OCI-LY1 (cell line): ENCODE measurements around the gene KRTAP10-10.

Experiments used
- H2AFZ ChIP-seq: fragments of 200-600 bp; sonication (generic), shearing (Covaris generic); 2 replicates; pipeline ENCODE4 v1.6.0; 2014; ENCODE audit warnings: antibody characterized with exemption, mild to moderate bottlenecking, low read length
- H3F3A ChIP-seq: fragments of 200-600 bp; sonication (generic), shearing (Covaris generic); 2 replicates; pipeline ENCODE4 v1.6.0; 2014; ENCODE audit warnings: mild to moderate bottlenecking, antibody characterized with exemption, low read length, moderate library complexity; ENCODE audit not compliant: insufficient read depth
- H3K27ac ChIP-seq: fragments of 200-600 bp; sonication (generic); 2 replicates; pipeline ENCODE4 v1.5.1; 2014; ENCODE audit warnings: low read length, mixed run types, mild to moderate bottlenecking, low read depth; ENCODE audit not compliant: poor library complexity, severe bottlenecking
- H3K27me3 ChIP-seq: fragments of 200-600 bp; sonication (generic); 2 replicates; pipeline ENCODE4 v1.6.0; 2014; ENCODE audit warnings: antibody characterized with exemption, mild to moderate bottlenecking, low read length, moderate library complexity; ENCODE audit not compliant: insufficient read depth
- H3K36me3 ChIP-seq: fragments of 200-600 bp; sonication (generic); 2 replicates; pipeline ENCODE4 v1.6.1; 2014; ENCODE audit warnings: mild to moderate bottlenecking, antibody characterized with exemption, low read length, moderate library complexity, mixed read lengths; ENCODE audit not compliant: insufficient read depth
- H3K4me1 ChIP-seq: fragments of 200-600 bp; sonication (generic); 2 replicates; pipeline ENCODE4 v1.5.1; 2014; ENCODE audit warnings: mild to moderate bottlenecking, low read length, moderate library complexity; ENCODE audit not compliant: insufficient read depth, severe bottlenecking
- H3K4me2 ChIP-seq: fragments of 200-600 bp; sonication (generic), shearing (Covaris generic); 2 replicates; pipeline ENCODE4 v1.6.1; 2014; ENCODE audit warnings: low read length
- H3K4me3 ChIP-seq: fragments of 200-600 bp; sonication (generic); 2 replicates; pipeline ENCODE4 v1.5.1; 2014; ENCODE audit warnings: low read length, low read depth, mild to moderate bottlenecking, mixed read lengths; ENCODE audit not compliant: poor library complexity, severe bottlenecking
- H3K79me2 ChIP-seq: fragments of 200-600 bp; shearing (Covaris generic); 2 replicates; pipeline ENCODE4 v1.6.1; 2016; ENCODE audit warnings: mixed run types, low read length, mixed read lengths; ENCODE audit not compliant: insufficient read depth
- H3K9ac ChIP-seq: fragments of 200-600 bp; sonication (generic), shearing (Covaris generic); 2 replicates; pipeline ENCODE4 v1.6.1; 2014; ENCODE audit warnings: mild to moderate bottlenecking, low read length, mixed read lengths
- H3K9me2 ChIP-seq: fragments of 200-600 bp; sonication (generic), shearing (Covaris generic); 2 replicates; pipeline ENCODE4 v1.6.1; 2014; ENCODE audit warnings: low read depth, mild to moderate bottlenecking, low read length, mixed read lengths
- H3K9me3 ChIP-seq: fragments of 200-600 bp; shearing (Covaris generic); 2 replicates; pipeline ENCODE4 v1.6.1; 2014; ENCODE audit warnings: low read length, mixed read lengths
- H4K20me1 ChIP-seq: fragments of 200-600 bp; sonication (generic), shearing (Covaris generic); 2 replicates; pipeline ENCODE4 v1.6.0; 2016; ENCODE audit warnings: mild to moderate bottlenecking, low read length; ENCODE audit not compliant: insufficient read depth
- EZH2 ChIP-seq: fragments of 200-600 bp; sonication (generic), shearing (Covaris generic); IDR thresholded peaks from 2 replicates; pipeline ENCODE4 v1.8.0; 2017; ENCODE audit warnings: borderline replicate concordance, mixed run types, mild to moderate bottlenecking, antibody characterized with exemption, low read length, moderate library complexity, mixed read lengths
- TF ChIP-seq, protein P1 (sequence below): fragments of 200-600 bp; sonication (generic), shearing (Covaris generic); IDR thresholded peaks from 2 replicates; pipeline ENCODE4 v1.5.1; 2017; ENCODE audit warnings: mild to moderate bottlenecking, antibody characterized with exemption, low read length, moderate library complexity, mixed read lengths

KRTAP10-10 gene

DNA sequence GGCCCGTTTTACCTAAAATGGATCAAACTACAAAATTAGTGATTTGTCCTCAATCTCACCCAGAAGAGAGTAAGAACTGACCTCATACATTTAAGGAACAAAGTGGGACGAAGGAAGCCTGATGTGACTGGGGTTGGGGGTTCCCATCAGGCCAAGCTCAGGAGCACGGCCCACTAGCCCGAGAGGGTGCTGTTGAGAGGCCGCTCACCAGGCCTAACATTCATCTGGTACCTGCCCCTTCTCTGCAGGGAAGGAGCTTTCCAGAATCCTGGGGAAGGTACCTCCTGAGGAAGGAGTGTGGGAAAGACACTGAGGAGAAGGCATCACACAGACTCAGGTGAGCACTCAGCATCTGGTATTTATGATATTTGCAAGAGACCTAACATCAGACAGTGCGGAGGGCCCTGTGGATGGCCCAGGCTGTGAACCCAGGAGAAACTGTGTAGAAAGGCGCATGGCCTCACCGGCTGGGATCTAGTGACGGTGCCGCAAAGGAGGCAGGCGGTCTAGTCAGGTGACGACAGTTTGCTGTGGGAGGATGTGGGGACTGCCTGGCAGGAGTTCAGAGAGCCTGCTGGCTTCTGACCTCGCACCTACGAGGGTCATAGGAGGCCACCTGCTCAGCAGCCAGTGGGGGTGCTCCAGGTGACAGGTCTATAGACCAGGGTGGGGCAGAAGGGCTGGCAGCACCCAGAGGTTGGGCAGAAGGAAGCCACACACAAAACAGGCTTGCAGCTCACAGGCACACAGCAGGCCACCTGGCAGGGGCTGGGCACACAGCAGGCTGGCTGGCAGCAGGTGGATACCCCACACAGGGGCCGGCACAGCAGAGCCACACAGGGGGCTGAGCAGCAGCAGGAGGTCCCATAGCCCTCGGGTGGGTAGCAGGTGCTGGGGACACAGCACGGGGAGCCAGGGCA is 16.8 kb downstream of the KRTAP10-10 start:
- Histone ChIP-seq H3K4me2 (no peak overlapping the region), H3K36me3 (no peaks in the 10 kb centered on the region; the same call in 1 of the 2 replicates), H3K9me2 (no peaks in the 10 kb centered on the region), H2AFZ (no peak overlapping the region), H3K27me3 (peaks cover 12% of the 10 kb centered on the region; the same call in 1 of the 2 replicates), H3K79me2 (no peaks in the 10 kb centered on the region), H3K4me3 (no peak overlapping the region), H4K20me1 (no peaks in the 10 kb centered on the region), H3K9ac (no peak overlapping the region), H3F3A (no peaks in the 10 kb centered on the region), H3K27ac (no peak overlapping the region), H3K4me1 (no peaks in the 10 kb centered on the region), H3K9me3 (0 out of 2 replicates have a peak, but pooled peaks cover 2% of the 10 kb centered on the region)
- TF ChIP-seq EZH2: no peak

DNA sequence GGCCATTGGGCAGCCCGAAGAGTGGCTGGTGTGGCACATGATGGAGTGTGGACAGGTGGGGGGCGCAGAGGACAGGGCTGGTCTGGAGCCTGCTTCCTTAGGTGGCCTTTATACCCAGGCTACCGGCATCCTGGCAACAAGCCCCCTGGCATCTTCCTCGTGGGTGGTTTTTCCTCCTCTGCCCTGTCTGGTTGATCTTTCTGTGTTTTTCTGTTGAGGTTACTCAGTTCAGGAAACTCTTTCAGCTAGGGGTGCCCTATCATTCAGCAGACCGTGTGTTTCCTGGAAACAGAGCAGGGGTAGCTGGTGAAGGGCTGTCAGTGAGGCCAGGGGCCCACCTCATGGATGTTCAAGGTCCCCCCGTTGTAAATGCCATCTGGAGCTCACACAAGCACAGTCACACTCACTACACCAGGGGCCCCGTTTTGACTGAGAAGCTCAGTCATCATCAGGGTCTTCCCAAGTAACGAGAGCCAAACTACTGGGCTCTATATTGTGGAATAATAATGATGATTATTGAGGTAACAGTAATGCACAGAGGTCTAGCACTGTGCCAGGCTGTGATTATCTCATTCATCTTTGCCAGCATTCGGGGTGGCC is 17.5 kb downstream of the KRTAP10-10 start, which contains the start of gene KRTAP12-4:
Gene KRTAP12-4, minus strand, starts transcription at position 84 of the 600 bp plus-strand sequence. Its CDS starts 45 bp downstream, at position 39.
- Histone ChIP-seq H3K79me2 (no peaks in the 10 kb centered on the region), H2AFZ (no peak within 1 kb of the TSS), H3K36me3 (no peaks in the 10 kb centered on the region; the same call in 1 of the 2 replicates), H3K4me2 (no peak within 1 kb of the TSS), H3K9me3 (0 out of 2 replicates have a peak, but pooled peaks cover 2% of the 10 kb centered on the region), H3K9ac (no peak within 1 kb of the TSS), H3K27ac (no peak within 1 kb of the TSS), H3K4me3 (no peak within 1 kb of the TSS), H4K20me1 (no peaks in the 10 kb centered on the region), H3K27me3 (peaks cover 12% of the 10 kb centered on the region; the same call in 1 of the 2 replicates), H3K4me1 (no peaks in the 10 kb centered on the region), H3K9me2 (no peaks in the 10 kb centered on the region), H3F3A (no peaks in the 10 kb centered on the region)
- TF ChIP-seq EZH2: no peak
- TF ChIP-seq, protein P1, sequence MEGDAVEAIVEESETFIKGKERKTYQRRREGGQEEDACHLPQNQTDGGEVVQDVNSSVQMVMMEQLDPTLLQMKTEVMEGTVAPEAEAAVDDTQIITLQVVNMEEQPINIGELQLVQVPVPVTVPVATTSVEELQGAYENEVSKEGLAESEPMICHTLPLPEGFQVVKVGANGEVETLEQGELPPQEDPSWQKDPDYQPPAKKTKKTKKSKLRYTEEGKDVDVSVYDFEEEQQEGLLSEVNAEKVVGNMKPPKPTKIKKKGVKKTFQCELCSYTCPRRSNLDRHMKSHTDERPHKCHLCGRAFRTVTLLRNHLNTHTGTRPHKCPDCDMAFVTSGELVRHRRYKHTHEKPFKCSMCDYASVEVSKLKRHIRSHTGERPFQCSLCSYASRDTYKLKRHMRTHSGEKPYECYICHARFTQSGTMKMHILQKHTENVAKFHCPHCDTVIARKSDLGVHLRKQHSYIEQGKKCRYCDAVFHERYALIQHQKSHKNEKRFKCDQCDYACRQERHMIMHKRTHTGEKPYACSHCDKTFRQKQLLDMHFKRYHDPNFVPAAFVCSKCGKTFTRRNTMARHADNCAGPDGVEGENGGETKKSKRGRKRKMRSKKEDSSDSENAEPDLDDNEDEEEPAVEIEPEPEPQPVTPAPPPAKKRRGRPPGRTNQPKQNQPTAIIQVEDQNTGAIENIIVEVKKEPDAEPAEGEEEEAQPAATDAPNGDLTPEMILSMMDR: no peak

- H3K4me2 ChIP-seq: no peak overlapping the region
- 0 out of 2 replicates have a peak, but pooled peaks cover 2% of the 10 kb centered on the region for H3K9me3 ChIP-seq
- no peaks in the 10 kb centered on the region for H3F3A ChIP-seq
- H4K20me1 ChIP-seq: no peaks in the 10 kb centered on the region
- no peak overlapping the region for H3K9ac ChIP-seq
- TF ChIP-seq EZH2: no peak
- TF ChIP-seq, protein P1: no peak
- H3K4me1 ChIP-seq: no peaks in the 10 kb centered on the region
- no peak overlapping the region for H2AFZ ChIP-seq
- no peak overlapping the region for H3K27ac ChIP-seq
- no peaks in the 10 kb centered on the region; the same call in 1 of the 2 replicates for H3K36me3 ChIP-seq
- H3K9me2 ChIP-seq: no peaks in the 10 kb centered on the region
- no peak overlapping the region for H3K4me3 ChIP-seq
- H3K79me2 ChIP-seq: no peaks in the 10 kb centered on the region
- H3K27me3 ChIP-seq: peaks cover 12% of the 10 kb centered on the region; the same call in 1 of the 2 replicates
These were observed 19.7 kb downstream of the KRTAP10-10 start for GRCh38 chr21:44656868-44657267.
